H9 (cell line): ENCODE results near the gene PRPH. TPM values are rescaled to one million over a fixed set of nuclear protein-coding genes. Genes with fewer than 3 reads are reported as not detected.
A peak's percentile ranks its signal among the peaks of the same experiment; 100 is the strongest.

ENCODE experiments used
- DNase-seq: peaks from one replicate; pipeline ENCODE4 v3.0.0-alpha.2; 2017
- H2AFZ ChIP-seq: one replicate; pipeline ENCODE4 v1.6.1; 2013; ENCODE audit warnings: mild to moderate bottlenecking, low read length, control low read depth, moderate library complexity
- H2AK5ac ChIP-seq: 2 replicates; pipeline ENCODE4 v1.6.1; 2013; ENCODE audit warnings: low read length, control low read depth, mixed read lengths; ENCODE audit not compliant: insufficient read length
- H2BK120ac ChIP-seq: one replicate; pipeline ENCODE4 v1.6.1; 2013; ENCODE audit warnings: low read depth, mild to moderate bottlenecking, low read length, control low read depth, inconsistent platforms; ENCODE audit not compliant: poor library complexity, severe bottlenecking
- H2BK12ac ChIP-seq: 2 replicates; pipeline ENCODE4 v1.6.1; 2013; ENCODE audit warnings: low read length, control low read depth, mixed read lengths, low read depth; ENCODE audit not compliant: insufficient read length
- H2BK15ac ChIP-seq: 2 replicates; pipeline ENCODE4 v1.6.1; 2013; ENCODE audit warnings: low read depth, low read length, control low read depth
- H2BK20ac ChIP-seq: one replicate; pipeline ENCODE4 v1.6.1; 2013; ENCODE audit warnings: low read depth, mild to moderate bottlenecking, low read length, control low read depth, inconsistent platforms; ENCODE audit not compliant: poor library complexity, severe bottlenecking
- H2BK5ac ChIP-seq: 2 replicates; pipeline ENCODE4 v1.6.1; 2013; ENCODE audit warnings: low read length, control low read depth, mixed read lengths; ENCODE audit not compliant: insufficient read length
- H3K14ac ChIP-seq: 2 replicates; pipeline ENCODE4 v1.6.1; 2013; ENCODE audit warnings: low read length, control low read depth; ENCODE audit not compliant: insufficient read depth
- H3K18ac ChIP-seq: 2 replicates; pipeline ENCODE4 v1.6.1; 2013; ENCODE audit warnings: low read depth, mild to moderate bottlenecking, mixed read lengths, low read length, control low read depth; ENCODE audit not compliant: insufficient read length
- H3K23ac ChIP-seq: 2 replicates; pipeline ENCODE4 v1.6.1; 2013; ENCODE audit warnings: low read length, control low read depth, mixed read lengths, low read depth; ENCODE audit not compliant: insufficient read length
- H3K23me2 ChIP-seq: 2 replicates; pipeline ENCODE4 v1.6.1; 2013; ENCODE audit warnings: low read depth, mild to moderate bottlenecking, mixed read lengths, low read length, control low read depth; ENCODE audit not compliant: insufficient read length, poor library complexity, severe bottlenecking
- H3K27ac ChIP-seq: 2 replicates; pipeline ENCODE4 v1.5.1; 2013; ENCODE audit warnings: low read length, control low read depth, mixed read lengths, low read depth; ENCODE audit not compliant: insufficient read length
- H3K27me3 ChIP-seq: 2 replicates; pipeline ENCODE4 v1.6.1; 2013; ENCODE audit warnings: low read length, control low read depth, inconsistent platforms; ENCODE audit not compliant: insufficient read depth
- H3K4ac ChIP-seq: 2 replicates; pipeline ENCODE4 v1.6.1; 2013; ENCODE audit warnings: low read depth, mild to moderate bottlenecking, control low read depth, inconsistent platforms, low read length, moderate library complexity
- H3K4me1 ChIP-seq: 2 replicates; pipeline ENCODE4 v1.6.1; 2013; ENCODE audit warnings: low read length, control low read depth, inconsistent platforms; ENCODE audit not compliant: insufficient read depth
- H3K4me2 ChIP-seq: 2 replicates; pipeline ENCODE4 v1.6.1; 2013; ENCODE audit warnings: low read length, control low read depth, mixed read lengths; ENCODE audit not compliant: insufficient read length, insufficient read depth
- H3K56ac ChIP-seq: 2 replicates; pipeline ENCODE4 v1.6.1; 2013; ENCODE audit warnings: low read depth, mild to moderate bottlenecking, mixed read lengths, low read length, control low read depth; ENCODE audit not compliant: insufficient read length
- H3K79me1 ChIP-seq: 2 replicates; pipeline ENCODE4 v1.6.1; 2013; ENCODE audit warnings: low read depth, mild to moderate bottlenecking, moderate library complexity, low read length, control low read depth, inconsistent platforms; ENCODE audit not compliant: insufficient read depth, poor library complexity, severe bottlenecking
- H3K79me2 ChIP-seq: 2 replicates; pipeline ENCODE4 v1.6.1; 2013; ENCODE audit warnings: low read length, control low read depth, inconsistent platforms; ENCODE audit not compliant: insufficient read depth
- H3K9ac ChIP-seq: 2 replicates; pipeline ENCODE4 v1.6.1; 2013; ENCODE audit warnings: low read length, control low read depth, mixed read lengths; ENCODE audit not compliant: insufficient read length; ENCODE audit errors: extremely low read depth
- H3K9me3 ChIP-seq: one replicate; pipeline ENCODE4 v1.6.1; 2013; ENCODE audit warnings: low read depth, low read length, inconsistent platforms; ENCODE audit not compliant: control insufficient read depth
- H3T11ph ChIP-seq: one replicate; pipeline ENCODE4 v1.6.1; 2013; ENCODE audit warnings: mild to moderate bottlenecking, low read length, control low read depth, inconsistent platforms
- H4K20me1 ChIP-seq: one replicate; pipeline ENCODE4 v1.6.1; 2013; ENCODE audit not compliant: control insufficient read depth, insufficient read length, insufficient read depth
- H4K5ac ChIP-seq: 2 replicates; pipeline ENCODE4 v1.6.1; 2013; ENCODE audit warnings: low read depth, mild to moderate bottlenecking, mixed read lengths, low read length, control low read depth; ENCODE audit not compliant: insufficient read length
- H4K8ac ChIP-seq: replicated peaks from 2 replicates; pipeline ENCODE4 v1.6.1; 2013; ENCODE audit warnings: low read length, control low read depth, mixed read lengths, low read depth; ENCODE audit not compliant: insufficient read length
- H4K91ac ChIP-seq: 2 replicates; pipeline ENCODE4 v1.6.1; 2013; ENCODE audit warnings: low read depth, mild to moderate bottlenecking, moderate library complexity, mixed read lengths, low read length, control low read depth; ENCODE audit not compliant: insufficient read length
- H3K27ac Mint-ChIP-seq, 3 experiments: 2 replicates in 2 of 3; 3 replicates in 1 of 3; pipeline ENCODE4 v1.8.0; 2020 to 2021; ENCODE audit warnings: mixed read lengths in 3 of 3, mild to moderate bottlenecking in 1 of 3, moderate library complexity in 1 of 3
- H3K27me3 Mint-ChIP-seq: 2 replicates; pipeline ENCODE4 v1.8.0; 2021; ENCODE audit warnings: low read depth, mild to moderate bottlenecking, moderate library complexity, mixed read lengths
- H3K36me3 Mint-ChIP-seq, 3 experiments: 2 replicates in 2 of 3; 3 replicates in 1 of 3; pipeline ENCODE4 v1.8.0; 2020 to 2021; ENCODE audit warnings: low read depth in 3 of 3, mixed read lengths in 3 of 3; ENCODE audit not compliant: insufficient read depth in 1 of 3
- H3K4me1 Mint-ChIP-seq, 2 experiments: 2 replicates each; pipeline ENCODE4 v1.8.0; 2020; ENCODE audit warnings: mixed read lengths in 2 of 2
- H3K4me3 Mint-ChIP-seq, 2 experiments: 2 replicates in 1 of 2; 3 replicates in 1 of 2; pipeline ENCODE4 v1.8.0; 2020 to 2021; ENCODE audit warnings: mild to moderate bottlenecking in 2 of 2, mixed read lengths in 2 of 2, moderate library complexity in 1 of 2
- H3K9me3 Mint-ChIP-seq, 2 experiments: 2 replicates in 1 of 2; 3 replicates in 1 of 2; pipeline ENCODE4 v1.8.0; 2020; ENCODE audit warnings: mild to moderate bottlenecking in 2 of 2, mixed read lengths in 2 of 2, moderate library complexity in 1 of 2
- CTCF ChIP-seq: fragments of 200-600 bp; sonication (generic); conservative IDR thresholded peaks from 3 replicates; pipeline ENCODE4 v1.8.0; 2021; ENCODE audit warnings: antibody characterized with exemption, mild to moderate bottlenecking
- WGBS: extraction: QIAGEN DNeasy Blood & Tissue Kit; methylation state at CpG from one replicate; pipeline ENCODE4 v1.1.7; 2013; ENCODE audit warnings: missing lambda C conversion rate, low lambda C conversion rate, mixed read lengths; ENCODE audit not compliant: insufficient read length; ENCODE audit errors: extremely low coverage; 5-methylcytosine and 5-hydroxymethylcytosine counted together
- total RNA-seq: library from RNA; stranded (reverse); gene quantifications from 2 replicates; pipeline ENCODE4 v1.2.1, GENCODE V29; 2021

The PRPH gene
- total RNA-seq, 1 experiment from 2014 or later: 1.1 TPM

GRCh38 chr12:49322708-49323523, 28.0 kb downstream of the PRPH start, which contains the start of gene TROAP:
Gene TROAP (plus strand): TSS chr12:49323255. CDS start chr12:49323609, 354 bp downstream.
- H3K56ac ChIP-seq: no peak within 1 kb of the TSS

More at GRCh38 chr12:49322708-49323523, 28.0 kb downstream of the PRPH start, which contains the start of gene TROAP:
- H2BK120ac ChIP-seq: peak within 1 kb of the TSS; percentile 80
- H2AK5ac ChIP-seq: no peak within 1 kb of the TSS
- no peak for TF ChIP-seq CTCF
- no peak within 1 kb of the TSS for H2BK5ac ChIP-seq
- WGBS: no CpG with 5 or more reads among the region's 65 CpGs
- Mint-ChIP-seq H3K27ac (peak within 1 kb of the TSS; percentile 92 to 99 (median 98)), H3K4me3 (peak within 1 kb of the TSS; percentile 100), H3K27me3 (peaks cover 6% of the 10 kb centered on the region), H3K4me1 (peaks cover 10 to 21% of the 10 kb centered on the region in 2 experiments), H3K36me3 (peaks cover 11 to 39% (median 29%) of the 10 kb centered on the region in 3 experiments; a peak in 6 of 7 replicates), H3K9me3 (no peaks in the 10 kb centered on the region)
- peaks cover 3% of the 10 kb centered on the region for H3K79me1 ChIP-seq
- DNase-seq: peak; percentile 99
- no peaks in the 10 kb centered on the region for H4K20me1 ChIP-seq
- H3K9ac ChIP-seq: peak within 1 kb of the TSS; percentile 80
- H3K18ac ChIP-seq: peak within 1 kb of the TSS; percentile 73
- H2BK12ac ChIP-seq: no peak within 1 kb of the TSS
- no peaks in the 10 kb centered on the region for H3K27me3 ChIP-seq
- no peaks in the 10 kb centered on the region; the same call in 1 of the 2 replicates for H3K79me2 ChIP-seq
- H3K4me2 ChIP-seq: peak within 1 kb of the TSS; percentile 99
- H3K4me1 ChIP-seq: no peaks in the 10 kb centered on the region
- H4K8ac ChIP-seq: no peak within 1 kb of the TSS
- H3K4ac ChIP-seq: no peak within 1 kb of the TSS
- no peak within 1 kb of the TSS for H2AFZ ChIP-seq
- no peak within 1 kb of the TSS for H3K23ac ChIP-seq
- H3T11ph ChIP-seq: no peak within 1 kb of the TSS
- no peak within 1 kb of the TSS for H2BK15ac ChIP-seq
- no peak within 1 kb of the TSS for H4K5ac ChIP-seq
- no peak within 1 kb of the TSS for H3K27ac ChIP-seq
- peak within 1 kb of the TSS; percentile 92 for H3K14ac ChIP-seq
- peaks cover 7% of the 10 kb centered on the region for H3K23me2 ChIP-seq
- H2BK20ac ChIP-seq: no peak within 1 kb of the TSS
- no peaks in the 10 kb centered on the region for H3K9me3 ChIP-seq
- H4K91ac ChIP-seq: no peak within 1 kb of the TSS
